GM23338 (cell line): ENCODE data around the gene CWH43. TPM values are rescaled to one million over a fixed set of nuclear protein-coding genes. Genes with fewer than 3 reads are reported as not detected.
A peak's percentile ranks its signal among the peaks of the same experiment; 100 is the strongest.

Source experiments
- ATAC-seq: fragments of 200-7000 bp; cut with Tn5 transposase; 3 replicates; pipeline ENCODE4 v1.9.1; 2020
- DNase-seq: peaks from one replicate; pipeline ENCODE4 v3.0.0-alpha.2; 2015; ENCODE audit warnings: low spot score
- H2AFZ ChIP-seq: fragments of 200-600 bp; sonication (generic); 2 replicates; pipeline ENCODE4 v1.8.0; 2016; ENCODE audit warnings: antibody characterized with exemption, mild to moderate bottlenecking, moderate library complexity
- H3F3A ChIP-seq: fragments of 200-600 bp; sonication (generic); replicated peaks from 2 replicates; pipeline ENCODE4 v1.8.0; 2017; ENCODE audit warnings: antibody characterized with exemption, mixed run types, low read depth
- H3K27ac ChIP-seq: fragments of 200-600 bp; sonication (generic); 2 replicates; pipeline ENCODE4 v1.6.1; 2016; ENCODE audit warnings: low read depth
- H3K27me3 ChIP-seq: fragments of 200-600 bp; sonication (generic); 2 replicates; pipeline ENCODE4 v1.8.0; 2016; ENCODE audit warnings: mild to moderate bottlenecking, mixed run types, moderate library complexity; ENCODE audit not compliant: insufficient read depth
- H3K36me3 ChIP-seq: fragments of 200-600 bp; sonication (generic); 2 replicates; pipeline ENCODE4 v1.8.0; 2016; ENCODE audit warnings: mild to moderate bottlenecking; ENCODE audit not compliant: insufficient read depth
- H3K4me1 ChIP-seq: fragments of 200-600 bp; sonication (generic); 2 replicates; pipeline ENCODE4 v1.8.0; 2016; ENCODE audit warnings: mild to moderate bottlenecking, moderate library complexity; ENCODE audit not compliant: insufficient read depth
- H3K4me2 ChIP-seq: fragments of 200-600 bp; sonication (generic); 2 replicates; pipeline ENCODE4 v1.7.1; 2017; ENCODE audit warnings: mixed run types
- H3K4me3 ChIP-seq: fragments of 200-600 bp; sonication (generic); 2 replicates; pipeline ENCODE4 v1.6.1; 2016; ENCODE audit warnings: mixed run types
- H3K79me2 ChIP-seq: fragments of 200-600 bp; sonication (generic); replicated peaks from 2 replicates; pipeline ENCODE4 v1.8.0; 2017; ENCODE audit warnings: mild to moderate bottlenecking; ENCODE audit not compliant: insufficient read depth
- H3K9me2 ChIP-seq: fragments of 200-600 bp; sonication (generic); 2 replicates; pipeline ENCODE4 v1.8.0; 2017; ENCODE audit not compliant: insufficient read depth
- H4K20me1 ChIP-seq: fragments of 200-600 bp; sonication (generic); replicated peaks from 2 replicates; pipeline ENCODE4 v1.8.0; 2017; ENCODE audit warnings: mild to moderate bottlenecking; ENCODE audit not compliant: insufficient read depth
- H3K27ac Mint-ChIP-seq: 2 replicates; pipeline ENCODE4 v1.8.0; 2020; ENCODE audit warnings: inconsistent platforms, mild to moderate bottlenecking, moderate library complexity, mixed read lengths
- H3K27me3 Mint-ChIP-seq: 3 replicates; pipeline ENCODE4 v1.8.0; 2022; ENCODE audit warnings: low read depth, mild to moderate bottlenecking, moderate library complexity, mixed read lengths, inconsistent platforms; ENCODE audit not compliant: insufficient read depth, poor library complexity
- H3K36me3 Mint-ChIP-seq: 3 replicates; pipeline ENCODE4 v1.8.0; 2021; ENCODE audit warnings: low read depth, mild to moderate bottlenecking, inconsistent platforms, moderate library complexity, mixed read lengths
- H3K4me1 Mint-ChIP-seq: 3 replicates; pipeline ENCODE4 v1.8.0; 2020; ENCODE audit warnings: mild to moderate bottlenecking, inconsistent platforms, mixed read lengths
- H3K4me3 Mint-ChIP-seq: 3 replicates; pipeline ENCODE4 v1.8.0; 2021; ENCODE audit warnings: moderate library complexity, mild to moderate bottlenecking, inconsistent platforms, mixed read lengths
- H3K9me3 Mint-ChIP-seq: 3 replicates; pipeline ENCODE4 v1.8.0; 2020; ENCODE audit warnings: moderate library complexity, mild to moderate bottlenecking, inconsistent platforms, mixed read lengths
- CREB1 ChIP-seq: fragments of 250-450 bp; sonication (Bioruptor Pico); IDR thresholded peaks from 2 replicates; pipeline ENCODE4 v1.5.0; 2020; ENCODE audit warnings: low read depth, mild to moderate bottlenecking, moderate library complexity
- EZH2phosphoT487 ChIP-seq: fragments of 200-600 bp; sonication (generic); IDR thresholded peaks from one replicate; pipeline ENCODE4 v1.8.1; 2018; ENCODE audit warnings: antibody characterized with exemption; ENCODE audit not compliant: unreplicated experiment
- JUNB ChIP-seq: IDR thresholded peaks from one replicate; pipeline ENCODE4 v1.6.1; 2016; ENCODE audit warnings: antibody characterized with exemption; ENCODE audit not compliant: unreplicated experiment
- NANOG ChIP-seq: IDR thresholded peaks from 2 replicates; pipeline ENCODE4 v1.6.1; 2016; ENCODE audit warnings: antibody characterized with exemption, borderline replicate concordance
- POLR2AphosphoS5 ChIP-seq: IDR thresholded peaks from 2 replicates; pipeline ENCODE4 v1.6.1; 2016; ENCODE audit warnings: antibody characterized with exemption, low read depth
- STAT1 ChIP-seq: IDR thresholded peaks from one replicate; pipeline ENCODE4 v1.6.1; 2016; ENCODE audit warnings: antibody characterized with exemption; ENCODE audit not compliant: unreplicated experiment
- ZNF331 ChIP-seq: fragments of 250-450 bp; sonication (Bioruptor Pico); IDR thresholded peaks from 2 replicates; pipeline ENCODE4 v1.5.0; 2020; ENCODE audit warnings: low read depth, mild to moderate bottlenecking, moderate library complexity
- ZNF462 ChIP-seq: fragments of 250-450 bp; sonication (Bioruptor Pico); IDR thresholded peaks from 2 replicates; pipeline ENCODE4 v1.5.0; 2020; ENCODE audit warnings: mild to moderate bottlenecking, moderate library complexity
- polyA plus RNA-seq: library from polyadenylated mRNA; unstranded; fragments of >200 nt; fragmentation: Nextera tagmentation; extraction: Ambion mirVana; gene quantifications from 2 replicates; pipeline ENCODE4 v1.2.1, GENCODE V29; 2016
- total RNA-seq: library from RNA; depleted of rRNA; stranded (reverse); fragments of >200 nt; shearing (Covaris generic); gene quantifications from 2 replicates; pipeline ENCODE4 v1.2.3, GENCODE V29; 2014
- TF ChIP-seq, protein P1 (sequence below): IDR thresholded peaks from one replicate; pipeline ENCODE4 v1.6.1; 2018; ENCODE audit warnings: antibody characterized with exemption; ENCODE audit not compliant: unreplicated experiment
- TF ChIP-seq, protein P2 (sequence below): IDR thresholded peaks from 2 replicates; pipeline ENCODE4 v1.6.1; 2016; ENCODE audit warnings: antibody characterized with exemption
- TF ChIP-seq, protein P3 (sequence below), 2 experiments: fragments of 200-600 bp in 1 of 2; sonication (generic) in 1 of 2; conservative IDR thresholded peaks; 2 replicates each; pipeline versions ENCODE4 v1.5.1 to v1.6.1; 2016 to 2017; ENCODE audit warnings: antibody characterized with exemption in 2 of 2, low read depth in 2 of 2, mild to moderate bottlenecking in 2 of 2, moderate library complexity in 1 of 2

The CWH43 gene
- total and polyA plus RNA-seq, 2 experiments from 2014 or later, result not detected

DNA sequence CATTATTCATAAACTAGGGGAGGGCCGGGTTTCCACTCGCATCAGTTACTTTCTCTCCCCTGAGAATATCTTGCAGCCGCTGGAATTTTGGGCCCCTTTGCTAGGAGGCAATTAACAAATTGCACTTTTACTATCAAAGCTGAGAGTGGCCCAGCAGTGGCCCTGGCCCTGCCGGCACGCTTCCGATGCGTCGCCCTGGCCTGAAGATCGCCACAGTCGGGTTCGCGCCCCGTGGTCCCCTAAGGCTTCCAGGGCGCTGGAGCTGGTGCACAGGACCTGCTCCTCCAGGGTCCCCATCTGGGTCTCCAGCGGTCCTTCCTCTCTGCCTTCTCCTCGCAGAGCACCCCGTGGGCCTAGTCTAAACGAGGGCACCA lies 486 bp upstream of the CWH43 start (continued):
- TF ChIP-seq ZNF462 (no peak), NANOG (no peak), JUNB (no peak)

- no peaks in the 10 kb centered on the region for H3F3A ChIP-seq
- ATAC-seq (no peak), DNase-seq (no peak)
- H2AFZ ChIP-seq, result peak overlapping the region; percentile 99
- no peaks in the 10 kb centered on the region for H3K4me1 Mint-ChIP-seq
- no peaks in the 10 kb centered on the region for H3K79me2 ChIP-seq
- H3K27me3 ChIP-seq, result peaks cover 64% of the 10 kb centered on the region
- peak overlapping the region; percentile 68 for H3K4me3 ChIP-seq
- no peak overlapping the region for H3K27ac Mint-ChIP-seq
- H3K9me3 Mint-ChIP-seq, result peaks cover 35% of the 10 kb centered on the region
- H3K27ac ChIP-seq, result no peak overlapping the region
- H3K4me2 ChIP-seq, result peak overlapping the region; percentile 85
- 0 out of 3 replicates have a peak overlapping the region, but pooled peaks have one; percentile 68 for H3K4me3 Mint-ChIP-seq
- H3K4me1 ChIP-seq, result no peaks in the 10 kb centered on the region; the same call in 1 of the 2 replicates
- H4K20me1 ChIP-seq, result no peaks in the 10 kb centered on the region
- H3K27me3 Mint-ChIP-seq, result peaks cover 38% of the 10 kb centered on the region
- no peaks in the 10 kb centered on the region for H3K36me3 ChIP-seq
- H3K36me3 Mint-ChIP-seq, result no peaks in the 10 kb centered on the region
- no peaks in the 10 kb centered on the region for H3K9me2 ChIP-seq
- TF ChIP-seq, protein P1, sequence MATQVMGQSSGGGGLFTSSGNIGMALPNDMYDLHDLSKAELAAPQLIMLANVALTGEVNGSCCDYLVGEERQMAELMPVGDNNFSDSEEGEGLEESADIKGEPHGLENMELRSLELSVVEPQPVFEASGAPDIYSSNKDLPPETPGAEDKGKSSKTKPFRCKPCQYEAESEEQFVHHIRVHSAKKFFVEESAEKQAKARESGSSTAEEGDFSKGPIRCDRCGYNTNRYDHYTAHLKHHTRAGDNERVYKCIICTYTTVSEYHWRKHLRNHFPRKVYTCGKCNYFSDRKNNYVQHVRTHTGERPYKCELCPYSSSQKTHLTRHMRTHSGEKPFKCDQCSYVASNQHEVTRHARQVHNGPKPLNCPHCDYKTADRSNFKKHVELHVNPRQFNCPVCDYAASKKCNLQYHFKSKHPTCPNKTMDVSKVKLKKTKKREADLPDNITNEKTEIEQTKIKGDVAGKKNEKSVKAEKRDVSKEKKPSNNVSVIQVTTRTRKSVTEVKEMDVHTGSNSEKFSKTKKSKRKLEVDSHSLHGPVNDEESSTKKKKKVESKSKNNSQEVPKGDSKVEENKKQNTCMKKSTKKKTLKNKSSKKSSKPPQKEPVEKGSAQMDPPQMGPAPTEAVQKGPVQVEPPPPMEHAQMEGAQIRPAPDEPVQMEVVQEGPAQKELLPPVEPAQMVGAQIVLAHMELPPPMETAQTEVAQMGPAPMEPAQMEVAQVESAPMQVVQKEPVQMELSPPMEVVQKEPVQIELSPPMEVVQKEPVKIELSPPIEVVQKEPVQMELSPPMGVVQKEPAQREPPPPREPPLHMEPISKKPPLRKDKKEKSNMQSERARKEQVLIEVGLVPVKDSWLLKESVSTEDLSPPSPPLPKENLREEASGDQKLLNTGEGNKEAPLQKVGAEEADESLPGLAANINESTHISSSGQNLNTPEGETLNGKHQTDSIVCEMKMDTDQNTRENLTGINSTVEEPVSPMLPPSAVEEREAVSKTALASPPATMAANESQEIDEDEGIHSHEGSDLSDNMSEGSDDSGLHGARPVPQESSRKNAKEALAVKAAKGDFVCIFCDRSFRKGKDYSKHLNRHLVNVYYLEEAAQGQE, result no peak
- TF ChIP-seq, protein P2, sequence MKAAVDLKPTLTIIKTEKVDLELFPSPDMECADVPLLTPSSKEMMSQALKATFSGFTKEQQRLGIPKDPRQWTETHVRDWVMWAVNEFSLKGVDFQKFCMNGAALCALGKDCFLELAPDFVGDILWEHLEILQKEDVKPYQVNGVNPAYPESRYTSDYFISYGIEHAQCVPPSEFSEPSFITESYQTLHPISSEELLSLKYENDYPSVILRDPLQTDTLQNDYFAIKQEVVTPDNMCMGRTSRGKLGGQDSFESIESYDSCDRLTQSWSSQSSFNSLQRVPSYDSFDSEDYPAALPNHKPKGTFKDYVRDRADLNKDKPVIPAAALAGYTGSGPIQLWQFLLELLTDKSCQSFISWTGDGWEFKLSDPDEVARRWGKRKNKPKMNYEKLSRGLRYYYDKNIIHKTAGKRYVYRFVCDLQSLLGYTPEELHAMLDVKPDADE, result no peak
- no peak for TF ChIP-seq POLR2AphosphoS5
- TF ChIP-seq, protein P3, sequence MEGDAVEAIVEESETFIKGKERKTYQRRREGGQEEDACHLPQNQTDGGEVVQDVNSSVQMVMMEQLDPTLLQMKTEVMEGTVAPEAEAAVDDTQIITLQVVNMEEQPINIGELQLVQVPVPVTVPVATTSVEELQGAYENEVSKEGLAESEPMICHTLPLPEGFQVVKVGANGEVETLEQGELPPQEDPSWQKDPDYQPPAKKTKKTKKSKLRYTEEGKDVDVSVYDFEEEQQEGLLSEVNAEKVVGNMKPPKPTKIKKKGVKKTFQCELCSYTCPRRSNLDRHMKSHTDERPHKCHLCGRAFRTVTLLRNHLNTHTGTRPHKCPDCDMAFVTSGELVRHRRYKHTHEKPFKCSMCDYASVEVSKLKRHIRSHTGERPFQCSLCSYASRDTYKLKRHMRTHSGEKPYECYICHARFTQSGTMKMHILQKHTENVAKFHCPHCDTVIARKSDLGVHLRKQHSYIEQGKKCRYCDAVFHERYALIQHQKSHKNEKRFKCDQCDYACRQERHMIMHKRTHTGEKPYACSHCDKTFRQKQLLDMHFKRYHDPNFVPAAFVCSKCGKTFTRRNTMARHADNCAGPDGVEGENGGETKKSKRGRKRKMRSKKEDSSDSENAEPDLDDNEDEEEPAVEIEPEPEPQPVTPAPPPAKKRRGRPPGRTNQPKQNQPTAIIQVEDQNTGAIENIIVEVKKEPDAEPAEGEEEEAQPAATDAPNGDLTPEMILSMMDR (conservative IDR thresholded peaks at IDR 0.05; ENCODE audit: low read depth in 2 of 2), result no peak
- no peak for TF ChIP-seq ZNF331 (CRISPR knock-in tag)
- TF ChIP-seq STAT1, result no peak
- no peak for TF ChIP-seq CREB1 (CRISPR knock-in tag)
- no peak for TF ChIP-seq JUNB
- TF ChIP-seq EZH2phosphoT487, result no peak
- TF ChIP-seq NANOG, result no peak
Measured at GRCh38 chr4:48986654-48987164, 634 bp downstream of the CWH43 start.
